Neural progenitor cell (in vitro differentiated cells): ENCODE data around the gene NCKAP5. TPM values are rescaled to one million over a fixed set of nuclear protein-coding genes. Genes with fewer than 3 reads are reported as not detected.

Experiments
- DNase-seq: peaks from one replicate; pipeline ENCODE4 v3.0.0-alpha.2; 2016; ENCODE audit warnings: low spot score
- H2AFZ ChIP-seq: fragments of 200-600 bp; sonication (generic); replicated peaks from 2 replicates; pipeline ENCODE4 v1.6.1; 2016; ENCODE audit warnings: antibody characterized with exemption
- H3F3A ChIP-seq: fragments of 200-600 bp; sonication (generic); 2 replicates; pipeline ENCODE4 v1.6.1; 2016; ENCODE audit warnings: antibody characterized with exemption, low read depth
- H3K27ac ChIP-seq: fragments of 200-600 bp; sonication (generic); 2 replicates; pipeline ENCODE4 v1.5.1; 2016; ENCODE audit warnings: mild to moderate bottlenecking
- H3K27me3 ChIP-seq: fragments of 200-600 bp; sonication (generic); 2 replicates; pipeline ENCODE4 v1.6.1; 2016; ENCODE audit warnings: mild to moderate bottlenecking, moderate library complexity
- H3K36me3 ChIP-seq: fragments of 200-600 bp; sonication (generic); 2 replicates; pipeline ENCODE4 v1.5.1; 2016
- H3K4me1 ChIP-seq: fragments of 200-600 bp; sonication (generic); 2 replicates; pipeline ENCODE4 v1.6.1; 2016; ENCODE audit warnings: mixed run types
- H3K4me2 ChIP-seq: fragments of 200-600 bp; sonication (generic); 2 replicates; pipeline ENCODE4 v1.6.1; 2016
- H3K4me3 ChIP-seq: fragments of 200-600 bp; sonication (generic); 2 replicates; pipeline ENCODE4 v1.5.1; 2016
- H3K79me2 ChIP-seq: fragments of 200-600 bp; sonication (generic); 2 replicates; pipeline ENCODE4 v1.6.1; 2016; ENCODE audit warnings: low read depth
- H3K9ac ChIP-seq: fragments of 200-600 bp; sonication (generic); 2 replicates; pipeline ENCODE4 v1.6.1; 2016
- H3K9me3 ChIP-seq: fragments of 200-600 bp; sonication (generic); 2 replicates; pipeline ENCODE4 v1.5.1; 2016; ENCODE audit warnings: low read depth
- H4K20me1 ChIP-seq: fragments of 200-600 bp; sonication (generic); 2 replicates; pipeline ENCODE4 v1.6.1; 2016; ENCODE audit warnings: low read depth
- H3K27ac Mint-ChIP-seq: 3 replicates; pipeline ENCODE4 v1.8.0; 2021; ENCODE audit warnings: mixed read lengths
- H3K27me3 Mint-ChIP-seq: 2 replicates; pipeline ENCODE4 v1.8.0; 2022; ENCODE audit warnings: low read depth, mild to moderate bottlenecking, inconsistent platforms, moderate library complexity, mixed read lengths; ENCODE audit not compliant: insufficient read depth
- H3K36me3 Mint-ChIP-seq: 3 replicates; pipeline ENCODE4 v1.8.0; 2021; ENCODE audit warnings: mixed read lengths
- H3K4me1 Mint-ChIP-seq: 3 replicates; pipeline ENCODE4 v1.8.0; 2021; ENCODE audit warnings: mixed read lengths
- H3K4me3 Mint-ChIP-seq: 3 replicates; pipeline ENCODE4 v1.8.0; 2021; ENCODE audit warnings: mild to moderate bottlenecking, moderate library complexity, mixed read lengths
- H3K9me3 Mint-ChIP-seq: 3 replicates; pipeline ENCODE4 v1.8.0; 2020; ENCODE audit warnings: mixed read lengths
- CTCF ChIP-seq: fragments of 200-600 bp; sonication (generic); IDR thresholded peaks from 2 replicates; pipeline ENCODE4 v1.5.1; 2017; ENCODE audit warnings: antibody characterized with exemption, mild to moderate bottlenecking
- EZH2 ChIP-seq: fragments of 200-600 bp; sonication (generic); IDR thresholded peaks from 2 replicates; pipeline ENCODE4 v1.6.1; 2017; ENCODE audit warnings: antibody characterized with exemption, mild to moderate bottlenecking, moderate library complexity
- EZH2phosphoT487 ChIP-seq: fragments of 200-600 bp; sonication (generic); IDR thresholded peaks from 2 replicates; pipeline ENCODE4 v1.6.1; 2017; ENCODE audit warnings: antibody characterized with exemption
- total RNA-seq: library from RNA; depleted of rRNA; stranded (reverse); fragments of >200 nt; gene quantifications from 2 replicates; pipeline ENCODE4 v1.2.3, GENCODE V29; 2015; ENCODE audit warnings: low replicate concordance

The NCKAP5 gene
- total RNA-seq, 1 donor from 2014 or later: 0.47 TPM

- Mint-ChIP-seq H3K36me3 (no peaks in the 10 kb centered on the region), H3K27ac (no peak overlapping the region), H3K4me3 (no peak overlapping the region), H3K4me1 (peaks cover 17% of the 10 kb centered on the region), H3K9me3 (no peaks in the 10 kb centered on the region), H3K27me3 (no peaks in the 10 kb centered on the region)
- Histone ChIP-seq H3K9me3 (no peaks in the 10 kb centered on the region), H3K36me3 (no peaks in the 10 kb centered on the region), H3K9ac (no peak overlapping the region), H3K27me3 (no peaks in the 10 kb centered on the region), H3K4me3 (no peak overlapping the region), H3K4me1 (peaks cover 22% of the 10 kb centered on the region), H3K4me2 (no peak overlapping the region), H4K20me1 (no peaks in the 10 kb centered on the region), H3F3A (peaks cover 16% of the 10 kb centered on the region), H3K79me2 (no peaks in the 10 kb centered on the region), H2AFZ (no peak overlapping the region), H3K27ac (no peak overlapping the region)
- TF ChIP-seq EZH2: no peak
- no peak for TF ChIP-seq EZH2phosphoT487
- TF ChIP-seq CTCF: no peak
- no peak for DNase-seq
Observed at GRCh38 chr2:133492719-133493380, 75.4 kb downstream of the NCKAP5 start.

- Mint-ChIP-seq H3K36me3 (peaks cover 2% of the 10 kb centered on the region), H3K4me3 (no peak overlapping the region), H3K9me3 (peaks cover 4% of the 10 kb centered on the region), H3K27ac (no peak overlapping the region), H3K27me3 (no peaks in the 10 kb centered on the region), H3K4me1 (peaks cover 6% of the 10 kb centered on the region)
- Histone ChIP-seq H3K36me3 (no peaks in the 10 kb centered on the region), H3K9ac (no peak overlapping the region), H3K4me1 (peaks cover 3% of the 10 kb centered on the region), H3K4me2 (no peak overlapping the region), H3K27me3 (no peaks in the 10 kb centered on the region), H3K79me2 (no peaks in the 10 kb centered on the region), H4K20me1 (no peaks in the 10 kb centered on the region), H2AFZ (no peak overlapping the region), H3F3A (no peaks in the 10 kb centered on the region), H3K4me3 (no peak overlapping the region), H3K9me3 (no peaks in the 10 kb centered on the region), H3K27ac (no peak overlapping the region)
- TF ChIP-seq EZH2phosphoT487 (no peak), EZH2 (no peak), CTCF (no peak)
- no peak for DNase-seq
Observed at GRCh38 chr2:133490411-133490980, 77.8 kb downstream of the NCKAP5 start.

GRCh38 chr2:133489641-133490410 is 78.4 kb downstream of the NCKAP5 start:
- H2AFZ ChIP-seq: no peak overlapping the region
- H3K9ac ChIP-seq: no peak overlapping the region
- no peak overlapping the region for H3K27ac ChIP-seq
- H3K36me3 ChIP-seq: no peaks in the 10 kb centered on the region
- H3F3A ChIP-seq: no peaks in the 10 kb centered on the region
- no peaks in the 10 kb centered on the region for H3K79me2 ChIP-seq
- Mint-ChIP-seq H3K36me3 (peaks cover 2% of the 10 kb centered on the region), H3K27ac (no peak overlapping the region), H3K27me3 (no peaks in the 10 kb centered on the region), H3K4me3 (no peak overlapping the region), H3K9me3 (peaks cover 4% of the 10 kb centered on the region), H3K4me1 (peaks cover 6% of the 10 kb centered on the region)
- TF ChIP-seq EZH2 (no peak), CTCF (no peak), EZH2phosphoT487 (no peak)
- no peaks in the 10 kb centered on the region for H3K9me3 ChIP-seq
- H3K4me1 ChIP-seq: no peaks in the 10 kb centered on the region
- no peaks in the 10 kb centered on the region for H4K20me1 ChIP-seq
- H3K4me2 ChIP-seq: no peak overlapping the region
- no peaks in the 10 kb centered on the region for H3K27me3 ChIP-seq
- H3K4me3 ChIP-seq: no peak overlapping the region
- DNase-seq: no peak
